K562 (cell line): ENCODE measurements around the gene CNIH1. TPM values are rescaled to one million over a fixed set of nuclear protein-coding genes. Genes with fewer than 3 reads are reported as not detected.

ENCODE experiments used
- ZNF79 ChIP-seq: fragments of 250-450 bp; sonication (Bioruptor Pico); IDR thresholded peaks from 2 replicates; pipeline ENCODE4 v1.4.0; 2020; ENCODE audit warnings: low read depth, mild to moderate bottlenecking, moderate library complexity
- polyA plus RNA-seq, 8 experiments: library from polyadenylated mRNA; depleted of rRNA in 4 of 8; stranded (reverse) in 5 of 8; unstranded in 3 of 8; fragments of >200 nt; fragmentation: Nextera tagmentation in 2 of 8; fragmentation: Illumina TruSeq in 1 of 8; extraction: Ambion mirVana in 2 of 8; extraction: Trizol in 1 of 8; gene quantifications; 2 replicates each; pipeline versions ENCODE4 v1.2.1 to v1.2.3, GENCODE V29; 2011 to 2014; ENCODE audit warnings: inconsistent platforms in 1 of 8, missing spikeins in 1 of 8
- total RNA-seq, 7 experiments: library from RNA; depleted of rRNA in 6 of 7; stranded (reverse); fragments of >200 nt in 6 of 7; fragmentation: Illumina TruSeq in 2 of 7; extraction: Trizol in 2 of 7; gene quantifications; 2 replicates each; pipeline versions ENCODE4 v1.2.1 to v1.2.3, GENCODE V29; 2011 to 2021; ENCODE audit warnings: low replicate concordance in 1 of 7
- TF ChIP-seq, protein P1 (sequence below), 2 experiments: IDR thresholded peaks; 2 replicates each; pipeline ENCODE4 v1.6.1; 2011; ENCODE audit warnings: borderline replicate concordance in 1 of 2, control low read depth in 1 of 2, low read depth in 1 of 2, low read length in 1 of 2, mild to moderate bottlenecking in 1 of 2, mixed read lengths in 1 of 2, moderate library complexity in 1 of 2; ENCODE audit not compliant: insufficient read depth in 1 of 2, insufficient read length in 1 of 2, poor library complexity in 1 of 2, severe bottlenecking in 1 of 2; ENCODE audit errors: extremely low read depth in 1 of 2
- TF ChIP-seq, protein P2 (sequence below): sonication (generic); formaldehyde crosslinking; IDR thresholded peaks from 2 replicates; pipeline ENCODE4 v1.8.1; 2023; ENCODE audit warnings: mild to moderate bottlenecking, missing genetic modification reagents
- TF ChIP-seq, protein P3 (sequence below): fragments of 450-650 bp; IDR thresholded peaks from 2 replicates; pipeline ENCODE4 v1.6.1; 2016; ENCODE audit warnings: antibody characterized with exemption
- TF ChIP-seq, protein P4 (sequence below): fragments of 250-450 bp; sonication (Bioruptor Pico); IDR thresholded peaks from 2 replicates; pipeline ENCODE4 v1.5.0; 2020; ENCODE audit warnings: mild to moderate bottlenecking, borderline replicate concordance
- TF ChIP-seq, protein P5 (sequence below): fragments of 250-450 bp; sonication (Bioruptor Pico); IDR thresholded peaks from 2 replicates; pipeline ENCODE4 v1.8.0; 2021; ENCODE audit warnings: moderate library complexity, mild to moderate bottlenecking, inconsistent platforms

Gene CNIH1
- total and polyA plus RNA-seq, 9 of the 15 experiments (the other 6 are each of a cell fraction or from before 2014, with no cell fraction given) = 13.9 to 283 (median 77.3) TPM

DNA sequence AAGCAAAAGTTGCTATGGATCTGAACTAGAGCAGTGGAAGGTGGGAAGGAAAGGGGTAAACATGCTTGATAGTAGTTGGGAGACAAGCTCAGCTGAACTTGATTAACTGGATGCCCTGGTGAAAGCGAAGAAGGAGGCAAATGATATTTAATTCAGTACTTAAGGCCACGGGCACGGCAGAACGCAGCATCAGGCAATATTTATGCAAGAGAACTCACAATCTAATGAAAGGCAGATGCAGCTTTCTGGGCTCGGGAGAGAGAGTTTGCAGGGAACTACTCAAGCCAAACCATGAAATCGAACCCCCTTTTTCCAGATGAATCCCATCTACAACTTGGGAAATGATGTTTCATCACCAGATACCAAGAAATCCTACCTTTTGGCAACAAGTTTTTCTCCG, 3.5 kb upstream of the CNIH1 start (continued):
- TF ChIP-seq, protein P1, sequence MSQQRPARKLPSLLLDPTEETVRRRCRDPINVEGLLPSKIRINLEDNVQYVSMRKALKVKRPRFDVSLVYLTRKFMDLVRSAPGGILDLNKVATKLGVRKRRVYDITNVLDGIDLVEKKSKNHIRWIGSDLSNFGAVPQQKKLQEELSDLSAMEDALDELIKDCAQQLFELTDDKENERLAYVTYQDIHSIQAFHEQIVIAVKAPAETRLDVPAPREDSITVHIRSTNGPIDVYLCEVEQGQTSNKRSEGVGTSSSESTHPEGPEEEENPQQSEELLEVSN (IDR thresholded peaks at IDR 0.05; ENCODE audit: borderline replicate concordance in 1 of 2, extremely low read depth in 1 of 2, insufficient read depth in 1 of 2, insufficient read length in 1 of 2, low read depth in 1 of 2, low read length in 1 of 2, poor library complexity in 1 of 2, severe bottlenecking in 1 of 2) = no peak
- TF ChIP-seq ZNF79 (CRISPR knock-in tag) = no peak
- TF ChIP-seq, protein P2, sequence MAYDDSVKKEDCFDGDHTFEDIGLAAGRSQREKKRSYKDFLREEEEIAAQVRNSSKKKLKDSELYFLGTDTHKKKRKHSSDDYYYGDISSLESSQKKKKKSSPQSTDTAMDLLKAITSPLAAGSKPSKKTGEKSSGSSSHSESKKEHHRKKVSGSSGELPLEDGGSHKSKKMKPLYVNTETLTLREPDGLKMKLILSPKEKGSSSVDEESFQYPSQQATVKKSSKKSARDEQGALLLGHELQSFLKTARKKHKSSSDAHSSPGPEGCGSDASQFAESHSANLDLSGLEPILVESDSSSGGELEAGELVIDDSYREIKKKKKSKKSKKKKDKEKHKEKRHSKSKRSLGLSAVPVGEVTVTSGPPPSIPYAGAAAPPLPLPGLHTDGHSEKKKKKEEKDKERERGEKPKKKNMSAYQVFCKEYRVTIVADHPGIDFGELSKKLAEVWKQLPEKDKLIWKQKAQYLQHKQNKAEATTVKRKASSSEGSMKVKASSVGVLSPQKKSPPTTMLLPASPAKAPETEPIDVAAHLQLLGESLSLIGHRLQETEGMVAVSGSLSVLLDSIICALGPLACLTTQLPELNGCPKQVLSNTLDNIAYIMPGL (CRISPR knock-in tag) = no peak
- TF ChIP-seq, protein P3, sequence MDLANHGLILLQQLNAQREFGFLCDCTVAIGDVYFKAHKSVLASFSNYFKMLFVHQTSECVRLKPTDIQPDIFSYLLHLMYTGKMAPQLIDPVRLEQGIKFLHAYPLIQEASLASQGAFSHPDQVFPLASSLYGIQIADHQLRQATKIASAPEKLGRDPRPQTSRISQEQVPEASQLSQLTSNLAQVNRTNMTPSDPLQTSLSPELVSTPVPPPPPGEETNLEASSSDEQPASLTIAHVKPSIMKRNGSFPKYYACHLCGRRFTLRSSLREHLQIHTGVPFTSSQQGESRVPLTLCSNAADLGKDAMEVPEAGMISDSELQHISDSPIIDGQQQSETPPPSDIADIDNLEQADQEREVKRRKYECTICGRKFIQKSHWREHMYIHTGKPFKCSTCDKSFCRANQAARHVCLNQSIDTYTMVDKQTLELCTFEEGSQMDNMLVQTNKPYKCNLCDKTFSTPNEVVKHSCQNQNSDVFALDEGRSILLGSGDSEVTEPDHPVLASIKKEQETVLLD = no peak
- TF ChIP-seq, protein P4, sequence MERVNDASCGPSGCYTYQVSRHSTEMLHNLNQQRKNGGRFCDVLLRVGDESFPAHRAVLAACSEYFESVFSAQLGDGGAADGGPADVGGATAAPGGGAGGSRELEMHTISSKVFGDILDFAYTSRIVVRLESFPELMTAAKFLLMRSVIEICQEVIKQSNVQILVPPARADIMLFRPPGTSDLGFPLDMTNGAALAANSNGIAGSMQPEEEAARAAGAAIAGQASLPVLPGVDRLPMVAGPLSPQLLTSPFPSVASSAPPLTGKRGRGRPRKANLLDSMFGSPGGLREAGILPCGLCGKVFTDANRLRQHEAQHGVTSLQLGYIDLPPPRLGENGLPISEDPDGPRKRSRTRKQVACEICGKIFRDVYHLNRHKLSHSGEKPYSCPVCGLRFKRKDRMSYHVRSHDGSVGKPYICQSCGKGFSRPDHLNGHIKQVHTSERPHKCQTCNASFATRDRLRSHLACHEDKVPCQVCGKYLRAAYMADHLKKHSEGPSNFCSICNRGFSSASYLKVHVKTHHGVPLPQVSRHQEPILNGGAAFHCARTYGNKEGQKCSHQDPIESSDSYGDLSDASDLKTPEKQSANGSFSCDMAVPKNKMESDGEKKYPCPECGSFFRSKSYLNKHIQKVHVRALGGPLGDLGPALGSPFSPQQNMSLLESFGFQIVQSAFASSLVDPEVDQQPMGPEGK = no peak
- TF ChIP-seq, protein P5, sequence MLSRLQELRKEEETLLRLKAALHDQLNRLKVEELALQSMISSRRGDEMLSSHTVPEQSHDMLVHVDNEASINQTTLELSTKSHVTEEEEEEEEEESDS (CRISPR knock-in tag) = no peak
